ENCODE measurements around the gene CRKL. TPM values are rescaled to one million over a fixed set of nuclear protein-coding genes. Genes with fewer than 3 reads are reported as not detected.

CRKL gene
- total RNA-seq, 1 experiment from 2014 or later = 106 TPM

DNA sequence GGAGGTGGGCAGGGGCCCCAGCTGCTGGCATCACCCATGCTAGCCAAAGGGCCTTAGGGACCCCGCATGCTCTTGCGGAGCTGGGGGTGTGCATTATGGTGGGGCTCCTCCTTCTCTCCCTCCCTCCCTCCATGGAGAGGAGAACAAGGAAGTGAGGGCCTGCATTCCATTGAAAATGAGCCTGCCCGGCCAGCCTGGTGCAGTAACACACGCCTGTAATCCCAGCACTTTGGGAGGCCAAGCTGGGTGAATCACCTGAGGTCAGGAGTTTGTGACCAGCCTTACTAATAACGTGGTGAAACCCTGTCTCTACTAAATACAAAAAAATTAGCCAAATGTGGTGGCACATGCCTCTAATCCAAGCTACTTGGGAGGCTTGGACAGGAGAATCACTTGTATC lies 36.0 kb upstream of the CRKL start:
- H3K56ac ChIP-seq (ENCODE audit: insufficient read length, low read depth, low read length) = no peak overlapping the region
- H3K79me1 ChIP-seq (ENCODE audit: insufficient read depth, low read depth, low read length, poor library complexity, severe bottlenecking) = no peaks in the 10 kb centered on the region
- no peak for TF ChIP-seq CTCF (conservative IDR thresholded peaks at IDR 0.05)
- H2AK5ac ChIP-seq (ENCODE audit: insufficient read length, low read length) = no peak overlapping the region
- no peaks in the 10 kb centered on the region for H3K4me1 ChIP-seq (ENCODE audit: insufficient read depth, low read length)
- H2BK12ac ChIP-seq (ENCODE audit: insufficient read length, low read depth, low read length) = no peak overlapping the region
- H3K14ac ChIP-seq (ENCODE audit: insufficient read depth, low read length) = no peak overlapping the region
- H4K91ac ChIP-seq (ENCODE audit: insufficient read length, low read depth, low read length) = no peak overlapping the region
- no peak overlapping the region for H3K4me3 Mint-ChIP-seq
- no peaks in the 10 kb centered on the region for H3K27me3 Mint-ChIP-seq (ENCODE audit: low read depth)
- H4K20me1 ChIP-seq (ENCODE audit: control insufficient read depth, insufficient read depth, insufficient read length) = no peaks in the 10 kb centered on the region
- no peak for DNase-seq
- H3K9ac ChIP-seq (ENCODE audit: extremely low read depth, insufficient read length, low read length) = no peak overlapping the region
- H3K27ac ChIP-seq (ENCODE audit: insufficient read length, low read depth, low read length) = no peak overlapping the region
- no peak overlapping the region for H2BK5ac ChIP-seq (ENCODE audit: insufficient read length, low read length)
- no peaks in the 10 kb centered on the region for H3K79me2 ChIP-seq (ENCODE audit: insufficient read depth, low read length)
- H2BK120ac ChIP-seq (ENCODE audit: low read depth, low read length, poor library complexity, severe bottlenecking) = no peak overlapping the region
- no peaks in the 10 kb centered on the region for H3K23me2 ChIP-seq (ENCODE audit: insufficient read length, low read depth, low read length, poor library complexity, severe bottlenecking)
- no peaks in the 10 kb centered on the region for H3K27me3 ChIP-seq (ENCODE audit: insufficient read depth, low read length)
- H3T11ph ChIP-seq (ENCODE audit: low read length) = no peak overlapping the region
- H4K8ac ChIP-seq (replicated peaks; ENCODE audit: insufficient read length, low read depth, low read length) = no peak overlapping the region
- H3K4ac ChIP-seq (ENCODE audit: low read depth, low read length) = no peak overlapping the region
- H3K4me2 ChIP-seq (ENCODE audit: insufficient read depth, insufficient read length, low read length) = no peak overlapping the region
- no CpG with 5 or more reads among the region's 5 CpGs for WGBS (ENCODE audit: extremely low coverage, insufficient read length, low lambda C conversion rate)
- no peaks in the 10 kb centered on the region for H3K9me3 ChIP-seq (ENCODE audit: control insufficient read depth, low read depth, low read length)
- no peak overlapping the region for H3K23ac ChIP-seq (ENCODE audit: insufficient read length, low read depth, low read length)
- H2BK20ac ChIP-seq (ENCODE audit: low read depth, low read length, poor library complexity, severe bottlenecking) = no peak overlapping the region
- H3K27ac Mint-ChIP-seq = no peak overlapping the region
- no peak overlapping the region for H2AFZ ChIP-seq (ENCODE audit: low read length)
- H3K18ac ChIP-seq (ENCODE audit: insufficient read length, low read depth, low read length) = no peak overlapping the region
- H3K4me1 Mint-ChIP-seq = peaks cover 8% of the 10 kb centered on the region in 2 experiments
- no peaks in the 10 kb centered on the region for H3K9me3 Mint-ChIP-seq
- H4K5ac ChIP-seq (ENCODE audit: insufficient read length, low read depth, low read length) = no peak overlapping the region
- H2BK15ac ChIP-seq (ENCODE audit: low read depth, low read length) = no peak overlapping the region
- peaks cover 0 to 40% (median 11%) of the 10 kb centered on the region in 3 experiments; a peak in 5 of 7 replicates for H3K36me3 Mint-ChIP-seq (ENCODE audit: insufficient read depth in 1 of 3, low read depth in 3 of 3)
